DMS153 treated with DMSO at 0.1 percent for 48 hours (cell line): ENCODE measurements around the gene PRDX5.

Experiments used
- DNase-seq: peaks from one replicate; lab custom pipeline; 2025; ENCODE audit not compliant: unreplicated experiment; lab: John Stamatoyannopoulos, UW

PRDX5 gene

GRCh38 chr11:64360448-64360921, 42.6 kb downstream of the PRDX5 start:
- no peak for DNase-seq

DNA sequence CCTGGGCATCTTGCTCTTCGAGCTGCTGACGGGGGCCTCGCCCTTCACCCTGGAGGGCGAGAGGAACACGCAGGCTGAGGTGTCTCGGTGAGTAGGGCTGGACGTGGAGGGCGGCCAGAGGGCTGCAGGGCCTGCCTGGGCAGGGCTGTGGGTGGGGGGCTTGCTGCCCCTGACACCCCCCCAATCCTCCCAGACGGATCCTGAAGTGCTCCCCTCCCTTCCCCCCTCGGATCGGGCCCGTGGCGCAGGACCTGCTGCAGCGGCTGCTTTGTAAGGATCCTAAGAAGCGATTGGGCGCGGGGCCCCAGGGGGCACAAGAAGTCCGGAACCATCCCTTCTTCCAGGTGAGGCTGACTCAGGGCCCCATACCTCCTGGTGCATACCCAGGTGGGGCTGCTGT, 43.7 kb downstream of the PRDX5 start:
- no peak for DNase-seq

DNA sequence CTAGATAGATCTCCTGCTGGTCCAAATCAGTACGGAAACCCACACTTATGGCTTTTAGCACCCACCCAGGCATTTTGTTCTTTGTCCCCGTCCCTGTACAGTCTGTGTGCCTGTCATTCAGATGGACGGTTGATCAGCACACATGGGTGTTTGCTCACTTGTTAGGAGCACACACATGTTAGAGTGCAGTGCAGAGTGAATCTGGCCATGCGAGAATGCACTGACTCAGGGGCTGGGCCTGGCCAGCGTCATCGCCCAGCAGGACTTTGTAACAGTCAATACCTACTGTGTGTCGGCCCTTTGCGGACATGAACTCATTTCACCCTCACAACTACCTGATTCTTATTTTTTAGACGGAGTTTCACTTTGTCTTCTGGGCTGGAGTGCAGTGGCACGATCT, 44.4 kb downstream of the PRDX5 start:
- no peak for DNase-seq

GRCh38 chr11:64364435-64364834, 46.5 kb downstream of the PRDX5 start:
- DNase-seq, result no peak

DNA sequence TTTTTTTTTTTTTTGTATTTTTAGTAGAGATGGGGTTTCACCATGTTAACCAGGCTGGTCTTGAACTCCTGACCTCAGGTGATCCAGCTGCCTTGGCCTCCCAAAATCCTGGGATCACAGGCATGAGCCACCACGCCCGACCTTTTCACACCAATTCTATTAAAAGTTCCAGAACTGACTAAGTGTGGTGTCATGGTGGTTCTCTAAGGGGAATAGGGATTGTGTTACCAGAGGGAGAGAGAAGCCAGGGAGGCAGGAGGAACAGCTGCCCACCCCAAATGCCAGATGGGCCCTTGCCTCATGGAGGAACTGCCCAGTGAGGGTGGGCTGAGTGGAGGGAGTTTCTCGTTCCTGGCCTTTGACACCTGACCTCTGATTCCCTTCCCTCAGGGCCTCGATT, 47.0 kb downstream of the PRDX5 start:
- DNase-seq, result no peak

DNA sequence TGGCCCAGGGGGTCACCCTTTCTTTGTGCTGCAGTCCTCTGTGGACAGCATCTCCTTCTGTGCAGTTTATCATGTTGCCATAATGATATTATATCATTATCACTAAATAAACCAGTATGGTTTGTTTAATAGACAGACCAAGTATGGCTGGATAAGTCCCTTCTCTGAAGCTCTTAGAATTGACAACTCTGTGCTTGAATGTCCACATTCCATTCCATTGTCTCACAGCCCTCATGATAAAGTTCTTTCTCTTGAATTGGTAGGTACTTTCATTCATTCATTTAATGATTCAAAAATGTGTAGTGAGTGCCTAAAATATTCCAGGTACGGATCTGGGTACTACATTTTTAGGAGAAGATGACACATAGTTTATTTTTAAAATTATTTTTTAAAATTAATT, 48.8 kb downstream of the PRDX5 start:
- DNase-seq, result no peak

GRCh38 chr11:64367931-64368672, 50.2 kb downstream of the PRDX5 start:
- no peak for DNase-seq

- no peak for DNase-seq
Observed at GRCh38 chr11:64368673-64369074, 50.8 kb downstream of the PRDX5 start.

DNA sequence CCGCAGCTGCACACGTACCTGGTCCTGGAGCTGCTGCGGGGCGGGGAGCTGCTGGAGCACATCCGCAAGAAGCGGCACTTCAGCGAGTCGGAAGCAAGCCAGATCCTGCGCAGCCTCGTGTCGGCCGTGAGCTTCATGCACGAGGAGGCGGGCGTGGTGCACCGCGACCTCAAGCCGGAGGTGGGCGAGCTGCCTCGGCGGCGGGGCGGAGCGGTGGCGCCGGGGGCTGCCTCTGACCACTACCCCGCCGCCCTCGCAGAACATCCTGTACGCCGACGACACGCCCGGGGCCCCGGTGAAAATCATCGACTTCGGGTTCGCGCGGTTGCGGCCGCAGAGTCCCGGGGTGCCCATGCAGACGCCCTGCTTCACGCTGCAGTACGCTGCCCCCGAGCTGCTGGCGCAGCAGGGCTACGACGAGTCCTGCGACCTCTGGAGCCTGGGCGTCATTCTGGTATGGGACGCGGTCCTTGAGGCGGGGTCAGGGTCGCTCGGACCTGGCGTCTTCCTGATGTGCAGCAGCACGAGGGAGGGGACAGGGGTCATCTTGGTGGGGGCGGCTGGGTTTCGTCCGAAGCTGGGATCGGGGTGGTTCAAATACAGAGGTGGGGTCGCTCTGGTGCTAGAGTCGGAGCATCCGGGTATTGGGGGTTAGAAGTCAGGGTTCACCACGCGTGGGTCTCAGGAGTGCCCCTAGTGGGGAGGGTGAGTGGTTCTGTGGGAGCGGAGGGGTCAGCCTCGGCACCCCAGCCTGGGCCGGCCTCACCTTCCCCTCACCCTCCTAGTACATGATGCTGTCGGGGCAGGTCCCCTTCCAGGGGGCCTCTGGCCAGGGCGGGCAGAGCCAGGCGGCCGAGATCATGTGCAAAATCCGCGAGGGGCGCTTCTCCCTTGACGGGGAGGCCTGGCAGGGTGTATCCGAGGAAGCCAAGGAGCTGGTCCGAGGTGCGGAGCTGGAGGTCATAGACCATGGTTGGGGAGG, 51.8 kb downstream of the PRDX5 start:
- DNase-seq, result no peak

DNA sequence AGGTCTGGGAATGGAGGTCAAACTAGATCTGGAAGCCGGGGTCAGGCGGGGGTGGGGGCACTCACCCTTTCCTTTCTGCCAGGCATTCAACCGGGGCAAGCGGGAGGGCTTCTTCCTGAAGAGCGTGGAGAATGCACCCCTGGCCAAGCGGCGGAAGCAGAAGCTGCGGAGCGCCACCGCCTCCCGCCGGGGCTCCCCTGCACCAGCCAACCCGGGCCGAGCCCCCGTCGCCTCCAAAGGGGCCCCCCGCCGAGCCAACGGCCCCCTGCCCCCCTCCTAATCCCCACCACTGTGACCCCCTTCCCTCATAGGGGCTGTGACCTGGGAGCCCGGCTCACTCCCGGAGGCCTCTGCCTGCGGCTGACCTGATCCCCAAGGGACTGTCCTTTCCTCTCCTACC, 53.3 kb downstream of the PRDX5 start:
- no peak for DNase-seq
